Measurements from ENCODE around the gene ZNF740. TPM values are rescaled to one million over a fixed set of nuclear protein-coding genes. Genes with fewer than 3 reads are reported as not detected.

ZNF740 gene
- total and polyA plus RNA-seq, 2 of the 4 experiments (the other 2 are of a cell fraction): 13.1 to 14.0 TPM

DNA sequence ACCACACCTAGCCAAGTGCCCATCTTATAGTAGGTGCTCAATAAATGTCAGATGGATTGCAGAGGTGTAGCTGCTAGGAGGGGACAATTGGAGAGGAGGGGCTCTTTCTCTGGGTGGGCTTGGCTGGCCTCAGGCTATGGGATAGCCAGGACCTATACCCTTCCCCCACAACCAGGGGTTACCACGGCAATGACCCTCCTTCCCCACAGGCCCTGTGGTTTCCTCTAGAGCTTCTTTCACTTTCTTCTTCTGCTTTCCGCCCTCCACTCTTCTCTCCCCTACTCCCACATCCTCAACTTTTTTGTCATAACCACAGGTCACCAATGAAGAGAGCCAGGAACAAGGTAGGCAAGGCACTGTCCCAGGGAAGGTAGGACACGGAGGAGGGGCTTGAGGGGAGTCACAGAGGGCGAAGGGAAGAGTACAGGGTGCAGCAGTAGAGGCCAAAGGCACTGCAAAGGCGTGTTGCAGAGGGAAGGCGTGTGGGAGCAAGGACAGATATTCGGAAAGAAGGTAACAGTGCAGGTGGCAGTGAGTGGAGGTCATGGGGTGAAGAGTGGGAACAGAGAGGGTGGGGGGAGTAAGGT is 28.4 kb downstream of the ZNF740 start:
- POLR2A ChIA-PET (ENCODE audit: unreplicated experiment): no interaction called here
- BruUV-seq (replicated peaks): no TSS peak

More for the DNA sequence above, 28.4 kb downstream of the ZNF740 start:
- Histone ChIP-seq H3K9me3 (ENCODE audit: control insufficient read depth, insufficient read depth, low read length) (no peaks in the 10 kb centered on the region), H4K8ac (ENCODE audit: low read depth in 2 of 2, low read length in 2 of 2) (no peak overlapping the region), H3K4me2 (ENCODE audit: low read depth, low read length) (no peak overlapping the region), H3K56ac (ENCODE audit: extremely low read depth, insufficient read depth, low read length) (no peak overlapping the region), H2AK5ac (ENCODE audit: low read depth, low read length) (no peak overlapping the region), H3K23ac (ENCODE audit: low read depth, low read length) (no peak overlapping the region), H3K14ac (replicated peaks; ENCODE audit: low read depth, low read length) (no peak overlapping the region), H3K9me1 (ENCODE audit: insufficient read depth, low read length) (peaks cover 20% of the 10 kb centered on the region), H3K4me1 (ENCODE audit: control insufficient read depth, insufficient read depth, low read length) (peaks cover 10% of the 10 kb centered on the region), H3K4ac (ENCODE audit: low read depth, low read length) (peak overlapping the region; percentile 22; the same call in 1 of the 2 replicates), H2AK9ac (replicated peaks; ENCODE audit: low read depth, low read length, poor library complexity) (peak overlapping the region; percentile 33), H2BK5ac (ENCODE audit: low read depth, low read length, poor library complexity, severe bottlenecking) (no peak overlapping the region), H3K9ac (ENCODE audit: low read depth, low read length) (no peak overlapping the region), H4K5ac (ENCODE audit: low read depth, low read length) (no peak overlapping the region), H3K79me1 (ENCODE audit: low read depth in 1 of 2, low read length in 2 of 2) (peaks cover 3 to 6% of the 10 kb centered on the region in 2 experiments; a peak in 3 of 4 replicates), H3K18ac (ENCODE audit: low read depth, low read length) (no peak overlapping the region), H2BK120ac (ENCODE audit: low read depth, low read length) (no peak overlapping the region; the same call in 1 of the 2 replicates), H2BK20ac (ENCODE audit: low read depth, low read length) (no peak overlapping the region), H3K36me3 (ENCODE audit: control insufficient read depth, insufficient read depth, low read length) (peaks cover 36% of the 10 kb centered on the region), H2BK15ac (ENCODE audit: low read depth, low read length) (no peak overlapping the region), H2AFZ (replicated peaks; ENCODE audit: low read length, poor library complexity) (peak overlapping the region; percentile 49), H4K20me1 (ENCODE audit: insufficient read depth, low read length) (no peaks in the 10 kb centered on the region), H3K27ac (ENCODE audit: insufficient read depth, low read length) (no peak overlapping the region), H4K91ac (ENCODE audit: insufficient read depth, low read depth, low read length) (no peak overlapping the region; the same call in 1 of the 2 replicates), H3K27me3 (ENCODE audit: control insufficient read depth, insufficient read depth, low read length) (no peaks in the 10 kb centered on the region), H3K4me3 (ENCODE audit: insufficient read depth, low read depth, low read length) (no peak overlapping the region)
- intact Hi-C loops (cut with micrococcal nuclease) (no loop called here), in situ Hi-C loops (cut with MboI; ENCODE audit: low sequenced_read_pairs) (no loop called here), dilution Hi-C loops (cut with HindIII; ENCODE audit: low sequenced_read_pairs, unreplicated experiment) (no loop called here)
- DNase-seq (no peak), ATAC-seq (ENCODE audit: low read depth) (no peak)
- 71% methylated on average over 5 of the region's 7 CpGs; no CpG with 5 or more reads in 1 of the 2 experiments for WGBS, 2 experiments (ENCODE audit: extremely low coverage in 2 of 2, insufficient read length in 1 of 2)
- CTCF ChIA-PET: no interaction called here
- TF ChIP-seq MXI1 (IDR thresholded peaks at IDR 0.05; ENCODE audit: borderline replicate concordance, low read depth, low read length) (no peak), POLR2A (IDR thresholded peaks at IDR 0.05; ENCODE audit: low read depth, low read length) (no peak), FOS (IDR thresholded peaks at IDR 0.05; ENCODE audit: low read depth, low read length) (no peak), CEBPB (IDR thresholded peaks at IDR 0.05; ENCODE audit: low read depth, low read length) (no peak), RFX5 (IDR thresholded peaks at IDR 0.05; ENCODE audit: low read depth, low read length) (no peak), BHLHE40 (IDR thresholded peaks at IDR 0.05; ENCODE audit: low read depth, low read length) (no peak), RCOR1 (IDR thresholded peaks at IDR 0.05; ENCODE audit: insufficient replicate concordance, low read length) (no peak)
- TF ChIP-seq, protein P1, sequence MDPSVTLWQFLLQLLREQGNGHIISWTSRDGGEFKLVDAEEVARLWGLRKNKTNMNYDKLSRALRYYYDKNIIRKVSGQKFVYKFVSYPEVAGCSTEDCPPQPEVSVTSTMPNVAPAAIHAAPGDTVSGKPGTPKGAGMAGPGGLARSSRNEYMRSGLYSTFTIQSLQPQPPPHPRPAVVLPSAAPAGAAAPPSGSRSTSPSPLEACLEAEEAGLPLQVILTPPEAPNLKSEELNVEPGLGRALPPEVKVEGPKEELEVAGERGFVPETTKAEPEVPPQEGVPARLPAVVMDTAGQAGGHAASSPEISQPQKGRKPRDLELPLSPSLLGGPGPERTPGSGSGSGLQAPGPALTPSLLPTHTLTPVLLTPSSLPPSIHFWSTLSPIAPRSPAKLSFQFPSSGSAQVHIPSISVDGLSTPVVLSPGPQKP (IDR thresholded peaks at IDR 0.05; ENCODE audit: borderline replicate concordance, low read depth, low read length): no peak
